Ramos (cell line): ENCODE results near the gene SEZ6L.

Experiments used
- in situ Hi-C: fragments of 300-500 bp; cut with MboI; formaldehyde crosslinking; loops from one replicate; pipeline ENCODE4 v1.14.3; 2022; ENCODE audit warnings: low sequenced_read_pairs; ENCODE audit not compliant: unreplicated experiment

SEZ6L gene

DNA sequence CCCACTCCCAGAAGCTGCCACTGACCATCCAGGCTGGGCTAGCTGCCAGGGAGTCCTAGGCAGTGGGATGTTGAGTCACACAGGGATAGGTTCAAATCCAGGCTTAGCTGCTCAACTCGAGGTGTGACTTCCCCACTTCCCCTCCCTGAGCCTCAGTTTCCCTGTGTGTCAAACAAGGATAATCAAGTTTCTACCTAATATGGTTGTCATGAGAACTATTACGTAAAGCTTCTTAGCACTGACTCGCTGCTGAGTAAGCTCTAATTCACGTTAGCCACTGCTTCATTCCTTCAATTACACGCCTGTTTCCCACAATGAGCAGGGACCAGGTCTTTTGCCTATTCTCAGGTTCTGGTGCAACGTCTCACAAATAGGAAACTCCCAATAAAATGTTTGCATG lies 67.7 kb downstream of the SEZ6L start:
- in situ Hi-C loops: no loop called here

DNA sequence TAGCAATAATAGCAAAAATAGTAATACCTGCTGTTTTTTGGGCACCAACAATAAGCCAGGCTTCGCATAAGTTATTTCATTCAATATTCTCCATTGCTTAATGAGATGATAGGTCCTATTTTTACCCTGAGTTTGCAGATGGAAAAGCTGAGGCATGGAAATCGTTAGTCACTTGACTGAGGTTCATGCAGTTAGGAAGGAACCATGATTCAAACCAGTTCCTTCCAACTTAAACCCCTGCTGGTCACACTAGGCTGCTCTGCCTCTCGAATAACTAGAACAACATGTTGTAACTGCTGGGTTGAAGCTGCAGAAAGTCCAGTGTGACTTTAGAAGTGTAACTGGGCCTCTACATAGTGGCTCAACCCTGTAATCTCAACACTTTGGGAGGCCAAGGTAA lies 69.3 kb downstream of the SEZ6L start:
- in situ Hi-C loops: no loop called here

DNA sequence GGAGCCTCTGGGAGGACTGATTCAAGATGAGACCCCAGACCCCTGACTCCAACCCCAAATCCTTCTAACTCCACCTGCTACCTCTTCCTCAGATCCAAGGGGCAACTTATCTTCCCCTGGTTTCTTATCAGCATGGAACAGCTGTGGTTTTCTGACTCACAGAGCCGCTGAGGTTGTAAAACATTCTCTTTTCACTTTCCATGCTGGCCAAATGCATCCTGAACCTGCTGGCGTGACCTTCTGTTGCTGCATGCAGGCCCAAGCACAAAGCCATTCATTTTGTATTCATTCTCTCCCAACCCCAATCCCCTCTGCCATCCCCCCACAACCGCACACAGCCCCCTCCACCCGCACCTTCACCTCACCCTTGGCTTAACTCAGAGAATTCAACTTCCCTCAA lies 70.3 kb downstream of the SEZ6L start:
- in situ Hi-C loops: no loop called here

DNA sequence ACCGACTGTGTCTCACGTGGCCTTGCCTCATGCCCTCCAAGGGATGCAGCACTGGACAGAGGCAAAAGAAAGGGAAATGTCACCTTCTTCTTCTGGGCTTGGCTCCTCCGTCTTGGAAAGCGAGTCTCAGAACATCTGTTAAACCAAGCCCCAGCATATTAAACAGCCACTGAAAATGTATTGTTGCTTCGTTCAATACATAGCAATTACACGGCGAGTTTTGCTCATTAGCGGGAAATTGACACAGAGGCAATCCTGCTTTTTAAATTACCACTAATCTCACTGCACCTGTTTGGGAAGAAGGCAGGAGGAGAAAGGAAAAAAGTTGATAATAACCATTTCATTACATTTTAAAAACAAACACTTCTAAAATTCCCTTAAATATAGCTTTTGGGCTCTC lies 72.1 kb downstream of the SEZ6L start:
- in situ Hi-C loops: no loop called here

DNA sequence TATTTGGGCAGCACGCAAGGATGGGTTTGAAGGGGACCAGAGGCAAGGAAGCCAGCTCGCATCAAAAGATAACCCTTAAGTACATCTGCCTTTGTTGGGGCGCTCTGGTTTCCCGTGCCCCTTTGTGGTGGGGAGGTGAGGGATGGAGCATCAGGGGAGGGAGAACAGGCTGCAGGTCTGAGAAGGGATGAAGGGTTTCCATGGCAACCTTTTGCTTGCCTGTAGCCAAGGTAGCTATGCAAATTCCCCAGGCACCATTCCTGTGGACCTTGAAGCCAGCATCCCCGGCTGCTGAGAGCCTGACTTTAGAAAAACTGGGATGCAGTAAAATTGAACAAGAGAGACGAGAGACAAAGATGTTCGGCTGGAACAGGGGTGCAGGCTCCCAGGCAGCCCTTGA lies 75.7 kb downstream of the SEZ6L start:
- in situ Hi-C loops: no loop called here

DNA sequence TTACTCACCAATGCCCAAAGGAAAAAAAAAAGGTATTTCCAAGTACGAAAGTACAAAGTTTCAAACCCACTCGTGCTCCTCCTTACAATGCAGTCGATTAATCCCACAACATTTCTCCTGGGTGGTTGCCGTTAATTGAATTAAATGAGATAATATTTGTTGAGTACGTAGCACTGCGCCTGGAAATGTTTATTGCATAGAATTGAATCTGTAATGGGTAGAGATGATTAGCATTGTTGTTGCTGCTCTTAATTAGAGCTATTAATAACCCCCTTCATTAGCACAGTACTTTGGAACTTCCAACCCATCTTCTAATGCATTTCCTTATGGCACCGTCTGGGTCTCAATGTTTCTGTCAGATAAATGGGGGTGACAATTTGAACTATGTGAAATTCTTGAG lies 77.3 kb downstream of the SEZ6L start:
- in situ Hi-C loops: no loop called here

DNA sequence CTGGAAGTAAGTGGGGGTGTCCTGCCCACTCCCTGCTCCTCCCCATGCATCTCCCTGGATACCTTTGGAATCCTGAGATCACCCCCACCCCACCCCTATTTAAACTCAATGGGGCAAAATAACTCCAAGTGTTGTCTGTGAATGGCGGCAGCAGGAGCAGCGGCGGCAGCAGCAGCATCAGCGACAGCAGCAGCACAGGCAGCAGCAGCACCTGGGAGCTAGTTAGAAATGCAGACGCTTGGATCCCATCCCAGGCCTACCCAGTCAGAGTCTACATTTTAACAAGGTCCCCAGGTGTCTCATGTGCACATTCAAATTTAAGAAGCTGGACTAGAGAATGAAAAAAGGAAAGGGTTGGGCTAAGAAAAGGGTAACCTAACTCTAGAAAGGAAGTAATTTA lies 82.6 kb downstream of the SEZ6L start:
- in situ Hi-C loops: no loop called here

DNA sequence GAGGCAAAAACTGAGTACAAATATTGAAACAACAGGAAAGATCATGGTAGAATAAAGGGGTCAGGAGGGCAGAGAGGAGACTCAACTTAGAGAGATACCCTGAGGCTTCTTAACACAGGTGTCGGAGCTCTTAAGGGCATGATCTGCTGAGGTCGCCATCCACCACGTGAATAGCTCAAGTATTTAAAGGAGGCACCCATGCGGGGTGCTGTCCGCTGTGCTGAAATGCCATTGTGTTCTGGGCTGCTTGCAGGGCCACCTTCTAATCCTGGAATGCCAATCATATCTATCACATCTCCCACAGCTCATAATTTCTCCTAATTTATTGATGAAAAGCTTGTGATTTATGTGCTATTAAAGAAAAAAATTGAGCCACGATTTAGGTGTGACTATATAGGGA lies 90.2 kb downstream of the SEZ6L start:
- in situ Hi-C loops: no loop called here

DNA sequence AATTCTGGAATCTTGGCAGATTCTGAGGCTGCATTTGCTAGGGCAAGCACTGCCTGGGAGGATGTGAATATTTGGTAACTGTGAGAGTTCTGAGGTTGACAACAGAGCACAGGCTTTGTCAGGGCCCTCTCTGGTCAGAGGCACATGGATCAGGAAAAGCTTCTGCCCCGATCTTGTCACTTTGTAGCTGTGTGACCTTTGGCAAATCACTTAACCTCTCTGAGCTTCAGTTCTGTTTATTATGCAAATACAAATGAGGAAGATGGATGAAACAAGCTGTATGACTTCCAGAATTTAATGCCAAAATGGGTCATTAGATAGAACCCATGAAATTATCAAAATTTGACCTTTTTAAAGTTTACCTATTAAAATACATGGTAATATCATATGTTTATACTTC lies 94.9 kb downstream of the SEZ6L start:
- in situ Hi-C loops: no loop called here

DNA sequence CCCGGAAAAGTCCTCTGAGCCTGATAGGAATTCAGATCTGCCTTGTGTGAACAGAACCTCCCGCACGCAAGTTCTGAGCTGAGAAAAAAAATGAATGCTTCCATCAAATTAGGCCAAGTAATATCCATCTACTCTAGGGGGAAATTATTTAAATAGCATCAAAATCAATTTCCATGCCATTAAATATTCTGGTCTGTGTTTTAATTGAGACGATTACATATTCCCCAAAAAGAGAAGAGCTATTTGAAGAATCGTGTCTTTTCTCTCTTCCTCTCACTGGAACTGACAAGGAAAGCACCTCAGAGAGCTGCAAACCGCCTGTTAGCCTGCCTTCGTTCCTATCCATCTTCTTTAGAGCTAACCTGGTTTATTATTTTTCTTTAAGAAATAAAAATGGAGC lies 96.0 kb downstream of the SEZ6L start:
- in situ Hi-C loops: no loop called here

DNA sequence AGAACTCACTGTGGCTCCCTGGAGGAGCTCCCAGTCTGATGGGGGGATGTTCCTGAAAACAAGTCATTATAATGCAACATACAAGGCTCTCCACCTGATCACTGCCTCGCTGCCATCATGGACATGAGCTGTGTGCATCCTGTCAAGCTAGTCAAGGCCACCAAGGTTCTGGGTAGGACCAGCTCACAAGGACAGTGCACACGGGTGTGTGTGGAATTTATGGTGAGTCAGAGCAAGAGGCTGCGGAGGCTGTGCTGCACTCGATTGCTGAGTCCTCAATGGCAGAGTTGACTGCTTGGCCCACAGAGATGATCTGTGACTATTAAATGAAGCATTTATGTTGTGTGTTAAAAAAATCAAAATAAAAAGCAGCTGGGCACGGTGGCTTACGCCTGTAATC lies 96.6 kb downstream of the SEZ6L start:
- in situ Hi-C loops: no loop called here

DNA sequence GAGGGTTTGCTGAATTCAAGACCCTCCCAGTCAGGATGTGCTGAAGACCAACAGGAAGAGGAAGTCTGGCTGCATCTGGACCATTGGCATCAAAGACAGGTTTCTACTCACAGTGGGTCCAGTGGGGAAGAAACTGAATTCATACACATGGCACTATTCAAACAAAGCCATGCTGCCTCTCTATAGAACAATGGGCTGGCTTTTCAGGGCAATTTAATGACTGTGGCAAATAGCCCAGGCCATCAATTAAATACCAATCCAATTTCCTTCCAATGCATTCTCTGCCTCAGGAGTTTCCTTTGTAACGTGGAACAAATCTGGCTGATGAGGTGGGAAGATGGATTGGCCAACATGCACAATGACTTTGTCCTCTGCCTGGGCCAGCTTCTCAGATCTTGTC lies 98.6 kb downstream of the SEZ6L start:
- in situ Hi-C loops: no loop called here

DNA sequence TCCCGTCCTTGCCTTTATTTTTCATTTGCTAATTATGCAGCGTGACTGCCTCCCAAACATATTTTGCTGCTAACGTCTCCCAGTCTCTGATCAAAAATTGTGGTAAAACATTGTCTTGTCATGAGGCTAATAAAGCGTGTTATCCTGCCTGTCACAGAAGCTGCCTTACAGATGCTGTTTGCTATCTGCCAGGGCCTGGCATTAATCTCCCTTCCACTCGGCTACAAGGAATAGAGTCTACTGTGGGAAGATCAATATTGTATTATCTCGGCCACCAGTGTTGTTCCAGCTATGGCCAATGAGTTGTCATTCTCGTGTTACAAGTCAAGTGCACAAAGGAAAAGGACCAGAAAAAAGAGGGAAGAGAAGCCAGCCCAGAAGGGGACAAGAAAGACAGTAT lies 100.3 kb downstream of the SEZ6L start:
- in situ Hi-C loops: no loop called here

DNA sequence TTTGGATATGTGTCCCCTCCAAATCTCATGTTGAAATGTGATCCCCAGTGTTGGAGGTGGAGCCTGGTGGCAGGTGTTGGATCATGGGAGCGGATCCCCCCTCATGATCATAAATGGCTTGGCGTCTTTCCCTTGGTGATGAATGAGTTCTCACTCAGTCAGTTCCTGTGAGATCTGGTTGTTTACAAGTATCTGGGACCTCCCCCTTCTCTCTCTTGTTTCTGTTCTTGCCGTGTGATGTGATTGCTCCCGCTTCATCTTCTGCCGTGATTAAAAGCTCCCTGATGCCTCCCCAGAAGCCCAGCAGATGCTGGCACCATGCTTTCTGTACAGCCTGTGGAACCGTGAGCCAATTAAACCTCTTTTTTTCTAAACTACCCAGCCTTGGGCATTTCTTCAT lies 102.2 kb downstream of the SEZ6L start:
- in situ Hi-C loops: no loop called here

DNA sequence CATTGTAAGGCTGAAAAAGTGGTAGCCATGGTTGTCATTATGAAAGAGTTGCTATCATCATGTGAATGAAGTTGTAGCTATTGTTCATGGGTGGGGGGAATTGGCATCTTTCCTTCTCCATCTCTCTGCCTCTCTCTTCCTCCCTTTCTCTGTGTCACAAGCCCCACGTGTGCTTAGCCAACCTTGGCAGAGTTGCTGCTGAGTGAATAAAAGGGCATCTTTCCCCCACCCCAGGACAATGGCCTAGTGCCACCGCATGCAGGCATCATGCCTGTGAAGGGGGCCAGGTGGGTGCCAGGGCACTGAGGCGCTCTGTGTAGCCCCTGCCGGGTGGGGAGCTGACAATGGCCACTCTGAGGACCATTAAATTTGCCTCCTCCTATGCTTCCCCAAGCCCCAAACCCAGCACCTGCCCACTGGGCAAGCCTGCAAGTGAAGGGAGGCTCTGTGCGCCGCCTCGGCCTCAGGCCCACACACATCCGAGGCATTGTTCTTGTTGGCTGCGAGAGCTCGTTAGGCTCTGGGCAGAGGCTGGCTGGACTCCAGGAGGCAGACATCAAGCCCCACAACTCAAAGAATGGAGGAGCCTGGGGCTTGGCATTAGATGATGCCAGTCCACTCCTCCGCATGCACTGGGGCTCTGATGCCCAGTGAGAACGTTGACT lies 103.9 kb downstream of the SEZ6L start:
- in situ Hi-C loops: no loop called here

DNA sequence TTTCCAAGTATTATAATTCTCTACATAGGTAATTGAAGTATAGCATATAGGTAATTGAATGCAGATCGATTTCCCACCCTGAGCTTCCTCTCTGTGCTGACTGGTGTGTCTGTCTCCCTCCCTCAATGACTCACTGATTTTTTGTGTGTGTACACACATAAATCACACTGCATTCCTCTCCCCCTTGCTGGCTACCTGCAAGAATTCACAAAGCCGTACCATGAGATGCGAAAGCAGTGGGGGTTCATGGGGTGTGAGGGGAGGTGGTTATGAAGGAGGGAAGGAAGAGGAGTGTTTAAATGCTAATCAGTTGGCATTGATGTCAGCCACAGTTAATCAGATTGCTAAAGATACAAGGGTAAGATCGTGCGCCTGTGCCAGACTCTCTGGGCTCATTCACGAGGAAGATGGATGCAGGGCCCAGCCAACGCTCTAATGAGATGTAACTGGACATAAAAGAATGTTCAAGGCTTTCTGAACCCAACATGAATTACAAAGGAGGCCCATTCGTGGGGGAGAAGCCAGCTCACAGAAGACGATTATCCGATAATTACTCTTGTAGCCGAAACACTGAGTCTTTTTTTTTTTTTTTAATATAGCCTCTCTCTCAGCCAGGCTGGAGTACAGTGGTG lies 107.4 kb downstream of the SEZ6L start:
- in situ Hi-C loops: no loop called here

DNA sequence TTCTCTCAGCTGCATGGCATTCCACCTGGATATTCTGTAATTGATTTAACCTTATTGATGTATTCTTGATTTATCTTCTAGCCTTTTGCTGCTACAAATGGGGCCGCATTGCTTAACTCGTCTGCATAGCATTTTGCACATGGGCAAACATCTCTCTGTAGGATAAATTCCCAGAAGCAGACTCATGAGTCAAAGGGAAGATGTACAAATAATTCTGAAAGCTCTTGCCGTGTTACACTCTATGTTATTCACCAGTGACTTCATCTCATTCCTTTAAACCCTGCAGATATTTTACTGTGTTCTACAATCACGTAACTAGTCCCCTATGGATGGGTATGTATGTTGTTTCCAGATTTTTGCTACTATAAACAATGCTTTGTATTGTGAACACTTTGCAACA lies 112.7 kb downstream of the SEZ6L start:
- in situ Hi-C loops: no loop called here

DNA sequence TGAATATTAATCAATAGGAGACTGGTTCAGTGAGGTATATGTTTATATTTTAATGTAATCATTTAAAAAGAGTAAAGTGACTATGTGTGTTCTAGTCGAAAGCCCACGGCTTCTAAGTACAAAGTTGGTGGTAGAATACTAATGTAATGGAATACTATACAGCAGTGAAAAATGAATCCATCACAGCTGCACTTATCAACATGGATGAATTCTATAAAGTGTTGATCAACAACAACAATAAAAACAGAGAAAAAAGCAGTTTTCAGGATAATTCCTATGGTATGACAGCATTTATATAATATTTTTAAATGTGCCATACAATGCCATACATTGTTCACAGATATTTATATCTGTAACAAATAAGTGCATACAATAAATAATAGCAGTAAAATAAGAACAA lies 114.1 kb downstream of the SEZ6L start:
- in situ Hi-C loops: no loop called here

DNA sequence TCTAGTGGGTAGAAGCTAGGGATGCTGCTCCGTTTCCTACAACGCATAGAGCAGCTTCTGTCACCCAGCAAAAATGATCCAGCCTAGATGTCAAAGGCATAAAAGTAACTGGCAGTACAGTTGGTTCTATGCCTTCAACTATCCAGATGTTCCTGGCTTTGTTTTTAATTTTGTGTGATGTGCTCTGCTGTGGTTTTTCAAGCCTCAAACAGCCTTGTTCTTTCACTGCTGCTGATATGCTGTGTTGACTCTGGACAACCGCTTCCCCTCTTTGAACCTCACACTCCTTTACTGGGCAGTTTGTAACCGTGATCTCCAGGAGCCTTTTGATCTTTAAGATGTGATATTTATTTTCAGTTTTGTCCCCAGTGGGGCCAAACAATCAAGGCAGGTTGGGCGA lies 116.4 kb downstream of the SEZ6L start:
- in situ Hi-C loops: no loop called here

DNA sequence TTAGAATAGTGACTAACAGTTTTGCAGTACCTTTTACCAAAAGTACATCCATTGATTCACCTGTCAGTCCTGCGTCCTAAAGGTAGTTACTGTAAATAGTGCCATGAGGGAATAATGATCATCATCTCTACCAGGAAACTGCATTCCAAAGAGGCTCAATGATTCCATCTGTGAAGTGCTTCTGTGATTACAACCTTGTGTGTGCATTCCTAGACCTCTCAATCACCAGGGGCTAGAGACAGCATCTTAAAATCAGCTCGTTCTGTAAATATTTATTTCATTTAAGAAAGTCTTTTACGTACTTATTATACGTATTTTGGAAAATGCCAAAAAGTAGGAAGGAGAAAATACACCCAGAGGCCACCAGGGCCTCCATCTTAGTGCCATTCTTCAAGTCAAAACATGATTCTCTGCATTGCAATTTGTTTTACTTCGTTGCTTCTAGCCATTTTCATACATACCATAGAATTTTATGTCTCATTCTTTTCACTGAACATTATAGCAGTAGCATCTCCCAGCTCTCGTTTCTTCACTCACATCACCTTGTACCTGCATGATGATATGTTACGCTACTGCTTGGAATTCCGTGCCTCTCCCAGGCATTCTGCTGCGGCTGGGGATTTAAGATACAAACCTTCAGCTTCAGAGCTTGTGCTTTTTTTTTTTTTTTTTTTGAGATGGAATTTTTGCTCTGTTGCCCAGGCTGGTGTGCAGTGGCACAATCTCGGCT lies 117.0 kb downstream of the SEZ6L start:
- in situ Hi-C loops: no loop called here

DNA sequence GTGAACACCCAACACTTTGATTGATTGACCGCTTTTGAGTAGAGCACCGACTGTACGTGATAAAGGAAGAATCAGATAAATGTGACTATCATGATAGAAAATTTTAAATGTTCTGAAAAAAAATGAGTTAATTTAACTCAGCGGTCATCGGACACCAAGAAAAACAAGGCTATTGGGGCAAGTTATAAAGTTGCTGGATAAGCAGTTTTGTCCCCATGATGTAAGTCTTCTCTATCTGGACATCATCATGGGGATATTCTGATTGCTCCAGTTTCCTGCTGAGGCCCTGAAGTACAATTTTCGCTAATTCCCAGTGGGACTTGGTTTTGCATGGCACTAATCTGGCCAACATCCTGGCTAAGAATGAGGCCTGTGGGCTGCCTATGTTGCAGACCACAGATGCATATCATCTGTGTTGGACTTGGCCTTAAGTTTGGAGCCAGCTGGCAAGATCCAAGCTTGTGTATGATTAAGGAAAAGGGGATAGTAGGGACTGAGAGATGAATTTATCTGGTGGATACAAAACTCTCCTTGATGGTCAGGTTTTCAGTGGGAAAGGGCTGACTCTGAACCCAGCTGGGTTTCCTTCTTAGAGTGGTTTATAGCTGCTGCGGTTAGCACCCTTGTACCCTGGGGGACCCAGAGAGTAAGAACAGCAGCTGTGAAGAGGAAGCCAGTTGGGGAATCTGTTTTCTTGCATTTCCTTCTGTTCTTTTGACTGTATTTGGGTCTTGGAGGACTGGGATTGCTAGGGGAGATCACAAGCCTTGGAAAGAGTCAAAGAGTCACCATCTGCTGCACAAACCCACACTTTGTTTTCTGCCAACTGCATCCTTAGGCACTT lies 118.3 kb downstream of the SEZ6L start:
- in situ Hi-C loops: no loop called here
